Stimulated activated CD8-positive, alpha-beta memory T cell treated with anti-CD3 and anti-CD28 coated beads, Interleukin-4, amount 100 ng/mL, for 4 hours (primary cell): ENCODE results near the gene WDSUB1.
A peak's percentile ranks its signal among the peaks of the same experiment; 100 is the strongest.

ENCODE experiments used
- DNase-seq, 2 donors: peaks; one replicate each; pipeline ENCODE4 v3.0.0-alpha.2; 2020; ENCODE audit warnings: low read depth in 2 of 2, low spot score in 1 of 2

WDSUB1 gene

GRCh38 chr2:159267921-159268320, 18.6 kb downstream of the WDSUB1 start:
- DNase-seq, result no peak

- DNase-seq, result no peak
These were observed 19.9 kb downstream of the WDSUB1 start for GRCh38 chr2:159266554-159266953.

DNA sequence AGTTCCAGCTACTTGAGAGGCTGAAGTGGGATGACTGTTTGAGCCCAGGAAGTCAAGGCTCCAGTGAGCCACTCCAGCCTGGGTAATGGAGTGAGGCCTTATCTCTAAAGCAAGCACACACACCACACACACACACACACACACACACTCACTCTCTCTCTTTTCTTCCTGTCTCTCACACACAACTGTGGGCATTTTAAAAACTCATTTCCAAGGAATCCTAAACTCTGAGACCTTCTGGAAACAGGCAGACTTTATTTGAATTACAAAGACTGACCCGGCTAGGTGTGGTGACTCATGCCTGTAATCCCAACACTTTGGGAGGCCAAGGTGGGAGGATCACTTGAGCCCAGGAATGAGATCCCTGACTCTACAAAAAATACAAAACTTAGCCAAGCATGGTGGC, 21.3 kb downstream of the WDSUB1 start:
- no peak for DNase-seq

DNA sequence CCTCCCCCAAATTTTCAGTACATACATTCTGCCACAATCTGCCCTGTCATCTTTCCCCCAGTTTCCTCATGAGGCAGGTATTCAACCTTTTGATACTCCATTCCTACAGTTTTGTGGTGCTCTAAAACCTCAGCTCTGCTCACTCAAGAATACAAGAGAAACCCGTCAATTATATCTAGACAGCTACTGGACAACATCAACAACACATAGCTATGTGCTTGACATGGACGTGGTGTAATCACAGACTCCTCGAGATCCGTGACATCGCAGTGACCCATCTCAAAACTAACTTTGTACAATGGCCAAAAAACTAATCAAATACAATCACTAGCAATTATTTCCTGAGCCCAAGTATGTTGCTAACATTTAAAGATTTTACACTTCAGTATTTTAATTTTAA, 23.6 kb downstream of the WDSUB1 start:
- DNase-seq, result no peak

DNA sequence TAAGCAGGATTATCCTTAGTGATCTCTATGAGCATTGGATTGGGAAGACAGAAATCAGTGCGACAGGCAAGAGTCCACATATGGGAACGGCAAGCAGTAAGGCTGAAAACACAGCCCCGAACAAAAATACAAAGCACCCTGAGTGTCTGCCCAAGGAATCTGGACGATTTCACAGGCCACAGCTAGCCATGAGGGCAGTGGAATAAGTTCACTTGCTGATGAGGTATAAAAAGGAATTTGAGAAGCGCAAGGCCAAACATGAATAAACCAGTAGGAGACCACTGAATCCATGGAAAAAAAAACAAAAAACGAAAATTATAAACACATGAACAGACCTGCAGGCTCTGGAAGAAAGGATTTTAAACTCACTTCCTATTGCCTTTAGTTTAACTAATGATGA, 24.3 kb downstream of the WDSUB1 start:
- no peak for DNase-seq

DNA sequence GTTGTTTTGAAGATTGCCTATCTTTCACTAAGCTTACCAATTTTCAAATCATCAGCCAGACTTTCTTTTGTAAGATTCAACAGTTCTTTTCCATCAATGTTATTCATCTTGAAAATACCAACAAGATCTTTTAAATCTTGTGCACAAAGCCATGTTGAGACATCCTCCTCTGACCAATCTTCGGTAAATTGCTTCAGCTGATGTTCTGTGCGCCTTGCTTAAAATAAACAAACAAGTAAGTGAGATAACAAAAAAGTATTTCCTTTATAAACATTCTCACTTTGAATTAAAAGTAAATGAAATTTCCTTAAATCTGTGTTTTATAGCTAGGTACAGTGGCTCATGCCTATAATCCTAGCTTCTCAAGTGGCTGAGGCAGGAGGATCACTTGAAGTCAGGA, 30.3 kb downstream of the WDSUB1 start:
- DNase-seq, result no peak

DNA sequence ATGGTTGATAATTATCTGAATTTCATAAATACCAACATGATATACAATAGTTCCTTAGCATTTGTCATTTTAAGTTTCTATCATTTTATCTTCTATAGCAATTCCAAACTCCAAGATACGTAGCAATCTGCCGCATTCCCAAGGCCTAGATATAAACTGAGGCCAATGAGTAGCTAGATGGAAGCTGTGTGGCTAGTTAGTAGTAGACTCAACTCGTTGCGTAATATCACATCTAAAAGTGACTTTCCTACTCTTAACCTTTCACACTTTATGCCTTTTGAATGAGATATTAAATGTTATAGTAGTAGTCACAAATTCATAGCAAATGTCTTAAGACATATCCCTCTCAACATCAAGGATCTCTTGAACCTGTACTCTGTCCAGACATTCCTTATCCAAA, 33.6 kb downstream of the WDSUB1 start:
- no peak for DNase-seq

DNA sequence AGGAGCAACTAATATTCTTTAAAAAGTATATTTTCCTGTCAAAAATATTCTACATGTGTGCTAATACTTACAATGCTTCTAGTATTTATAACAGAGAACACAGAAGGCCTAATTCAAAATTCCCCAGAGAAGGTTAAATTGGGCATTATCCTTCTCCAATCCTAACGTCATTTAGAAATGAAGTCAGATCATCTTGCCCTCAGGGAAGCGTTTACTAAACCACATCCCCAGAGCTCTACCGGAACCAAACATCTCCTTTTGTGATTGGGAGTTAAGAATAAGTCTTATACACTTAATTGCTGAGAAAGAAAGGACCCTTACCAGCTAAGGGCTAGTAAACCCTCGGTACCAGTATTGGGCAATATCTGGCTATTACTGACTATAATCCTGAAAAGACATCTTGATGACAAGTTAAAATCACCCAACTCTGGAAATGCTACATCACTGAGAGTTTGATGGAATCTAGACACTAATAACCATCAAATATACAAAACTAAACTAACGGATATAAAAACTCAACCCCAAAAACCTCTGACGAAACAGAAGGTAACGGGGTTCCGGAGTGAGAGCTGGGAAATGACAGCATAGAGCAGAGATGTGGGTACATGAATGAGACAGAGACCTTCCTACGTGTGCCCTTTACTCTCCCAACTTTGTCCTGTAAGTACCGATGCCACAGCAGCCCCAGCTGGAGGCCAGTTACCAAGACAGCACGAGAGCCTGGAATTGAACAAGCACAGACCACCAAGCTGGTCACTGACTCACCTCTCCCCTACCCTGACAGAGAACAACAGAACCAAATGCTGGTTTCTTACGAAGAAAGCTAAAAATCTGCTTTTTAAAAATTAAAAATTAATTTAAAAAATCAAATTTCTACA, 35.0 kb downstream of the WDSUB1 start:
- DNase-seq, result no peak

- DNase-seq, result no peak
These were observed 36.4 kb downstream of the WDSUB1 start for GRCh38 chr2:159249990-159250715.

GRCh38 chr2:159246325-159246988, 40.0 kb downstream of the WDSUB1 start:
- DNase-seq, result no peak

DNA sequence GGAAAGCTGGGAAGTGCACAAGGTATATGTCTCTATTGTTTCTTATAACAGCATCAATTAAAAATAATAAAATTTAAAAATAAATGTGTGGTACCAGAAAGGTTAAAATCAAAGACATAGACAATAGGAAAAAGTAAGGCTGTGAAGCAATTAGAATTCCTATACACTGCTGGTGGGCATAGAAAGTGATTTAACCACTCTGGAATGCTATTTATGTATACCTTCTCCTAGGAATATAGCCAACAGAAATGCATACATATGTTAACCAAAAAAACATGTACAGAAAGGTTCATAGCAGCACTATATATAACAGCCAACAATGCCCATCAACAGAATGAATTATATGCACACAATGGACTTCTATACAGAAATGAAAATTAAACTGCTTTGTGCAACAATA, 43.0 kb downstream of the WDSUB1 start:
- DNase-seq, result no peak

DNA sequence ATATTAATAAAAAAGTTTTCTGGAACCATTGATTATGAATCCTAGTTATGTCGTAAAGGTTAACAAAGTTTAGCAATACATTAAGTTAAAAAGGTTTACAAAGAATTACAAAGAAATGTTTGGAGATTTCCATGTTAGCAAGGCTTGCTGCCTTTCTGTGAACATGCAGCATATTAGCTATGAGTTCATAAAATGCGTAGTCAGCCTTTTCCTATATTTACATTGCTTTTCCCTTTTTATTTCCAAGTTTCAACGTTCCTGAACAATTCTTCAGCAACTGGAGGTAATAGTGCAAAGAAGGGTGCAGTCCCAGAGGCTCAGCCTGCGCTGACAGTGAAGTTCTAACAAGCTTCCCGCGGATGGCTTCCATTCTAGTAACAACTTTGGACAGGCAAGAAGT, 51.6 kb downstream of the WDSUB1 start:
- DNase-seq, result no peak

DNA sequence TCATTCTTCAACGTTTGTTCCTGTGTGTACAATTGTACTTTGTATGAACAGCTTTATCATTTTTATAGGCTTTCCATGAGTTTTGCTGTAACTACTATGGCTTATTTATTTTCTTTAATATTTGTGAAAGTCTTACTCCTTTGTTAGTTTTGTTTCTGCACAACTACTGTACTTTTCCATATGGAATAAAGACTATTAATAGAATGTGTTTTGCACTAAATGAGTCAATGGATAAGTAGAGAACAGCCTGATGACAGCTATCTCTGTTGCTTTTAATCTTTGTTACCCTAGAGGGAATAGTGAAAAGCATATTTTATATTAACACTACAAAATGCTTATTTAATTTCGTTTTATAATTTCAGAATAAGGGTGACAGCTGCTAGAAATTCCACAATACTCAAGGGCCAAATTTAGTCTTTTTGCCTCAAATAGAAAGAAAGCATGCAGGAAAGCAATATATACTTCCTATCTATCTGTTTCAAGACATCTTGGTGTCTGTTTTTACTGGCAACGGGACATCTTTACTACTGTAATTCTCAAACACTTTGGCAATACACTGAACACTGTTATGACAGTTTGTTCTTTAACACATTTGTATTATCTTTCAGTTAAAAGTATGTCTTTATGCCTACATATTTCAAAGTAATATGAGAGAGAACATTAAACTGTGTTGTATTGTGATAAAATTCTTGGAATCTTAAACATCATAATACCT, 53.9 kb downstream of the WDSUB1 start:
- DNase-seq, result no peak

- DNase-seq, result no peak
These were observed 56.2 kb downstream of the WDSUB1 start for GRCh38 chr2:159230145-159230877.

DNA sequence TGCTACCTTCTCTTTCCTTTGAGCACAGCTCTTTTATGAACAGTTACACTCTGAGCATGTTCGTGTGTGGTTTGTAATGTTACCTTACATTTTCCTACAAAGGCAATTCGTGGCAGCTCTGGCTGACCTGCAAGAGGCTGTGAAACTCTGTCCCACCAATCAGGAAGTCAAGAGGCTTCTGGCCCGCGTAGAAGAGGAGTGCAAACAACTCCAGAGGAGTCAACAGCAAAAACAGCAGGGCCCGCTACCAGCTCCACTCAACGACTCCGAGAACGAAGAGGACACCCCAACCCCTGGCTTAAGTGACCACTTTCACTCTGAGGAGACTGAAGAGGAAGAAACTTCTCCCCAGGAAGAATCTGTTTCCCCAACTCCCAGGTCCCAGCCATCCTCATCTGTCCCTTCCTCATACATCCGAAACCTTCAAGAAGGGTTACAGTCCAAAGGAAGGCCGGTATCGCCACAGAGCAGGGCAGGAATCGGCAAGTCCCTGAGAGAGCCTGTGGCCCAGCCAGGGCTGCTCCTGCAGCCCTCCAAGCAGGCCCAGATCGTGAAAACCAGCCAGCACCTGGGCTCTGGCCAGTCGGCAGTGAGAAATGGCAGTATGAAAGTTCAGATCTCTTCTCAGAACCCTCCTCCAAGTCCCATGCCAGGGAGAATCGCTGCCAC, 56.9 kb downstream of the WDSUB1 start:
- DNase-seq, result no peak

DNA sequence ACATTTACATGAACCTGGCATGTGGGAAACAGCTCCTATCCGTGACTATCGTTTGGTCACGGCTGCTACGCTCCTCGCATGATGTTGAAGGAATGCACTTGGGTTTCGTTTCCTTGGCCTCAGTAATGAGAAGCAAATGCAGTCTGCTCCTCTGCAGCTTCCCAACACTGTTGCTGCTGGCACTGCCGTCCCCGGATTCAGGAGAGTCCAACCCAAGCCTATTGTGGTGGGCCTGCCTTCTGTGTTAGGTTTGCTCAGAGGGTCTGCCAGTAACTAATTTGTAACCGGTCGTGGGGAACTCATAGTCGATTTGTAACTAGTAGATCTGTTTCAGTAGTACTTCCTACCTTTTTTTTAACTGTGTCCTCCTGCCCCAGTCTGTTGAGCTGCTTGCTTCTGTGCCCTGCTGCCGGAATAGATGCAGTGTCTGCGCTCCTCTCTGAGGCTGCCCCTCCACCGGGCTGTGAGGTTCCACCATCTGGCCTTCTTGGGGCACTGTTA, 58.4 kb downstream of the WDSUB1 start:
- no peak for DNase-seq

DNA sequence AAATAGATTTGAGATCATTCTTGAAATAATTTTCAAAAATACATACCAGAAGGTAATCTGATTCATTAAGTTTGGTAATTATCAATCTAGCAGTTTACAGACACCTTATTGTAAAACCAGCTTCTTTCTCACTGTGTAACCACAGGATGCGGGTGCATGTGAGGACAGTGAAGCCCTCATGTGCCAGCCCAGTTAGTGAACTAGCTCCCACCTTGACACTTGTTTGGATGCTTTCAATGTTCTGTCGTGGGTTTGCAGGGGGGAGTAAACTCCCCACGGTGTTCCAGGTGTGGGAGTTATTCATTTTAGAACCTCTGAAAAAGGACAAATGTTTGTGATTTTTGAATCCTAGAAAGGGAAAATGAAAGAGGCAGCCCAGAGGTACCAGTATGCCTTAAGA, 59.0 kb downstream of the WDSUB1 start:
- DNase-seq, result no peak

DNA sequence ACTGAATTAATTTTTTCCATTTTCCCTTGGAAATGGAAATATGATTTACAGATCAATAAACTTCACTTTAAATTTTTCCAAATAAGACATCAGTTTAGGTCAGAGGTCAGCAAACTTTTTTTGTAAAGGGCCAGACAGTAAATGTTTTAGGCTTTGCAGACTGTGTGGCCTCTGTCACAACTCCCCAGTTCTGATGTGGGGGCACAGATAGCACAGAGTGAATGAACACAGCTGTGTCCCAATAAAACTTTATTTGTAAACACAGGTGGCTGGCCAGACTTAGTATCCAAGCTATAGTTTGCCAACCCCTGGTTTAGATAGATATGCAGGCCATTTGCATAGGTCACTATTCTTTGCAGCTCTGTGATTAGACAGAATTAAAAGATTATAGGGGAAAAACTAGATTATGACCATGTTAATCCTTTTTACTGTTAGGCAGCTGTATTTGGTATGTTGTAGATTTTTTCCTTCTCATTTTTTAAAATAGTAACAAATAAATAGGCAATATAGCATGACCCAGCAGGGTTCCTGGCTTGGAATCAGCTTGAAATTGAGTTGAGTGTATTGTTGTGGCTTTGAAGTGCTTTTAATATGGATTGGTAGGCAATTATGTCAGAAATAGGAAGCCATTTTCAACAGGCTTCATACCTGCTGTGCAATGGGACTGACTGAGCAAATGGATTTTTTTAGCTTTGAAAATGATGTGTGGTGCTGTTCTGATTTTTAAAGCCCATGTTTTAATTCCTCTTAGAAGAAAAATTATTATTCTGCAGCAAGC, 59.7 kb downstream of the WDSUB1 start:
- DNase-seq, result no peak

- DNase-seq, result peak in 1 of 2 donors; percentile 24
These were observed 60.4 kb downstream of the WDSUB1 start for GRCh38 chr2:159226059-159226461.
